SK-N-SH (cell line): ENCODE measurements around the gene ADCY7.

Source experiments
- EZH2phosphoT487 ChIP-seq: fragments of 200-600 bp; sonication (generic); IDR thresholded peaks from 2 replicates; pipeline ENCODE4 v1.6.1; 2017; ENCODE audit warnings: low read depth, mixed run types, mild to moderate bottlenecking, antibody characterized with exemption, moderate library complexity, borderline replicate concordance
- JUND ChIP-seq: IDR thresholded peaks from 2 replicates; pipeline ENCODE4 v1.4.0; 2012
- NRF1 ChIP-seq: IDR thresholded peaks from 2 replicates; pipeline ENCODE4 v1.6.1; 2012; ENCODE audit warnings: low read depth, mild to moderate bottlenecking, low read length
- YY1 ChIP-seq: IDR thresholded peaks from 2 replicates; pipeline ENCODE4 v1.4.0; 2012; ENCODE audit warnings: low read depth, mild to moderate bottlenecking
- TF ChIP-seq, protein P1 (sequence below): fragments of 200-600 bp; sonication (generic); IDR thresholded peaks from 2 replicates; pipeline ENCODE4 v1.6.1; 2017; ENCODE audit warnings: antibody characterized with exemption, mild to moderate bottlenecking, moderate library complexity

DNA sequence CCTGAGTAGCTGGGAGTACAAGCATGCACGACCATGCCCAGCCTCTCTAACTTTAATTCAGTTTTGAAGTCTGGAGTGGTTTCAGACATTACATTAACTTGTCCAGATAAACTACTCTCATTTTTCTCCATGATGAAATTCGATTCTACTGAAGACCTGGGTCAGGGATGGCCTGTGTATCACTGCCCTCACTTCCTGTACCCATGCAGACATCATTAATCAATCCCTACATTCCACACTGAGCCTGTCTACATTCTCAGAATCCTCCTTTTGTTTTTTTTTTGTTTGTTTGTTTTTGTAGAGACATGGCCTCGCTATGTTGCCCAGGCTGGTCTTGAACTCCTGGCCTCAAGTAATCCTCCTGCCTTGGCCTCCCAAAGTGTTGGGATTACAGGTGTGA is 22.6 kb downstream of the ADCY7 start:
- no peak for TF ChIP-seq YY1
- TF ChIP-seq JUND: no peak
- TF ChIP-seq EZH2phosphoT487: no peak
- TF ChIP-seq, protein P1, sequence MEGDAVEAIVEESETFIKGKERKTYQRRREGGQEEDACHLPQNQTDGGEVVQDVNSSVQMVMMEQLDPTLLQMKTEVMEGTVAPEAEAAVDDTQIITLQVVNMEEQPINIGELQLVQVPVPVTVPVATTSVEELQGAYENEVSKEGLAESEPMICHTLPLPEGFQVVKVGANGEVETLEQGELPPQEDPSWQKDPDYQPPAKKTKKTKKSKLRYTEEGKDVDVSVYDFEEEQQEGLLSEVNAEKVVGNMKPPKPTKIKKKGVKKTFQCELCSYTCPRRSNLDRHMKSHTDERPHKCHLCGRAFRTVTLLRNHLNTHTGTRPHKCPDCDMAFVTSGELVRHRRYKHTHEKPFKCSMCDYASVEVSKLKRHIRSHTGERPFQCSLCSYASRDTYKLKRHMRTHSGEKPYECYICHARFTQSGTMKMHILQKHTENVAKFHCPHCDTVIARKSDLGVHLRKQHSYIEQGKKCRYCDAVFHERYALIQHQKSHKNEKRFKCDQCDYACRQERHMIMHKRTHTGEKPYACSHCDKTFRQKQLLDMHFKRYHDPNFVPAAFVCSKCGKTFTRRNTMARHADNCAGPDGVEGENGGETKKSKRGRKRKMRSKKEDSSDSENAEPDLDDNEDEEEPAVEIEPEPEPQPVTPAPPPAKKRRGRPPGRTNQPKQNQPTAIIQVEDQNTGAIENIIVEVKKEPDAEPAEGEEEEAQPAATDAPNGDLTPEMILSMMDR: no peak
- no peak for TF ChIP-seq NRF1
